ENCODE data around the gene SLC7A10. TPM values are rescaled to one million over a fixed set of nuclear protein-coding genes. Genes with fewer than 3 reads are reported as not detected.

Gene SLC7A10
- polyA plus RNA-seq, 1 donor (not counting 4 experiments of a cell fraction or from before 2014, with no cell fraction given): not detected

GRCh38 chr19:33273881-33274662, 48.4 kb upstream of the SLC7A10 start:
- dilution Hi-C loops (cut with MboI; ENCODE audit: extremely low pct_ligation_motif_present, low sequenced_read_pairs): no loop called here
- TF ChIP-seq EZH2 (IDR thresholded peaks at IDR 0.05; ENCODE audit: low read length): no peak
- TF ChIP-seq CTCF (optimal IDR thresholded peaks at IDR 0.05 in 1 of 3, IDR thresholded peaks at IDR 0.05 in 1 of 3, conservative IDR thresholded peaks at IDR 0.05 in 1 of 3; ENCODE audit: extremely low read depth in 1 of 3, insufficient read depth in 2 of 3, low read length in 3 of 3): no peak
- H3K9me1 ChIP-seq (ENCODE audit: control insufficient read depth, extremely low read depth, insufficient read depth, low read length): no peaks in the 10 kb centered on the region
- H3K36me3 ChIP-seq (ENCODE audit: control insufficient read depth in 2 of 2, extremely low read depth in 1 of 2, insufficient read depth in 2 of 2, low read length in 2 of 2): no peaks in the 10 kb centered on the region
- H4K20me1 ChIP-seq (ENCODE audit: control insufficient read depth, extremely low read depth, insufficient read depth, low read length): no peaks in the 10 kb centered on the region
- H3K9ac ChIP-seq (ENCODE audit: control insufficient read depth, extremely low read depth, insufficient read depth, low read length): peak overlapping the region; percentile 33
- no peaks in the 10 kb centered on the region for H3K79me2 ChIP-seq (ENCODE audit: control insufficient read depth, insufficient read depth, low read length)
- peak overlapping the region; percentile 77 for H2AFZ ChIP-seq (ENCODE audit: control insufficient read depth, low read length)
- H3K4me2 ChIP-seq (ENCODE audit: control insufficient read depth, extremely low read depth, insufficient read depth, low read depth, low read length): peak overlapping the region; percentile 25
- H3K27me3 ChIP-seq (ENCODE audit: control insufficient read depth, extremely low read depth, insufficient read depth, low read length): no peaks in the 10 kb centered on the region
- H3K4me3 ChIP-seq (ENCODE audit: control insufficient read depth in 2 of 3, extremely low read depth in 1 of 3, insufficient read depth in 2 of 3, low read depth in 1 of 3, low read length in 3 of 3): no peak overlapping the region
- peak overlapping the region; percentile 20 for H3K27ac ChIP-seq (ENCODE audit: control insufficient read depth, insufficient read depth, low read length)
- H3K4me1 ChIP-seq (ENCODE audit: control insufficient read depth, extremely low read depth, insufficient read depth, low read length): peaks cover 18% of the 10 kb centered on the region
- FAIRE-seq (peak; percentile 89), DNase-seq (ENCODE audit: low read depth, low spot score) (peak; percentile 73)
- H3K9me3 ChIP-seq (ENCODE audit: control insufficient read depth, low read depth, low read length): no peaks in the 10 kb centered on the region

- peaks cover 18% of the 10 kb centered on the region for H3K4me1 ChIP-seq (ENCODE audit: control insufficient read depth, extremely low read depth, insufficient read depth, low read length)
- no peak overlapping the region for H3K4me3 ChIP-seq (ENCODE audit: control insufficient read depth in 2 of 3, extremely low read depth in 1 of 3, insufficient read depth in 2 of 3, low read depth in 1 of 3, low read length in 3 of 3)
- dilution Hi-C loops (cut with MboI; ENCODE audit: extremely low pct_ligation_motif_present, low sequenced_read_pairs): no loop called here
- no peak overlapping the region for H3K27ac ChIP-seq (ENCODE audit: control insufficient read depth, insufficient read depth, low read length)
- H3K79me2 ChIP-seq (ENCODE audit: control insufficient read depth, insufficient read depth, low read length): no peaks in the 10 kb centered on the region
- peak overlapping the region; percentile 33 for H3K9ac ChIP-seq (ENCODE audit: control insufficient read depth, extremely low read depth, insufficient read depth, low read length)
- DNase-seq (ENCODE audit: low read depth, low spot score): no peak
- no peaks in the 10 kb centered on the region for H3K9me1 ChIP-seq (ENCODE audit: control insufficient read depth, extremely low read depth, insufficient read depth, low read length)
- FAIRE-seq: no peak
- peak overlapping the region; percentile 77 for H2AFZ ChIP-seq (ENCODE audit: control insufficient read depth, low read length)
- TF ChIP-seq EZH2 (IDR thresholded peaks at IDR 0.05; ENCODE audit: low read length) (no peak), CTCF (optimal IDR thresholded peaks at IDR 0.05 in 1 of 3, IDR thresholded peaks at IDR 0.05 in 1 of 3, conservative IDR thresholded peaks at IDR 0.05 in 1 of 3; ENCODE audit: extremely low read depth in 1 of 3, insufficient read depth in 2 of 3, low read length in 3 of 3) (no peak)
- no peaks in the 10 kb centered on the region for H3K36me3 ChIP-seq (ENCODE audit: control insufficient read depth in 2 of 2, extremely low read depth in 1 of 2, insufficient read depth in 2 of 2, low read length in 2 of 2)
- H3K27me3 ChIP-seq (ENCODE audit: control insufficient read depth, extremely low read depth, insufficient read depth, low read length): no peaks in the 10 kb centered on the region
- no peaks in the 10 kb centered on the region for H4K20me1 ChIP-seq (ENCODE audit: control insufficient read depth, extremely low read depth, insufficient read depth, low read length)
- H3K9me3 ChIP-seq (ENCODE audit: control insufficient read depth, low read depth, low read length): no peaks in the 10 kb centered on the region
- H3K4me2 ChIP-seq (ENCODE audit: control insufficient read depth, extremely low read depth, insufficient read depth, low read depth, low read length): peak overlapping the region; percentile 25
Observed at GRCh38 chr19:33273065-33273736, 47.6 kb upstream of the SLC7A10 start.

All from keratinocyte (primary cell).